ENCODE results near the gene SCARB1.

Gene SCARB1

DNA sequence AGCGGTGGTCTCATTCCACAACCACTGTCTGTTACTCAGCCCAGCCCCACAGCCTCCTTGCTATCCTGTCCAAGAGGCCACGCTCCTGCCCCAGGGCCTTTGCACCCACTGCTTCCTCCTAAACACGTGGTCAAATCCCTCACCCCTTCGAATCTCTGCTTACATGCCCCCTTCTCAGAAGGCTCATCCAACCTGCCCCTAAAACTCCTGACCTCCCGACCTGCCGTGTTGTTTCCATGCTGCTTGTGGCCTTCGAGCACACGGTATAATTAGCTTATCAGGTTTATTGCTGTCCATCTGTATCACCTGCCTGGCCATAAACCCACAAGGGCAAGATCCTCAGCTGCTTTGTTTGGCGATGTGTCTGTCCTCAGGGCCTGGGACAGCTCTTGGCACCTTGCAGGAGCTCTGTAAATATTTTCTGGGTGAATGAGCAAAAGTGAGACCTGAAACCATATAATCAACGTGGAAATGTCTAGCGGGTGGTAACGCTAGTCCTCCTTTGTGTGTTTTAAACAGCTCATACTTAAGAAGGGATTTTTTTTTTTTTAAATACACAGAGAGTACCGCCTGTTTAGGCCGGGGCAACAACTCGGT is 36.0 kb downstream of the SCARB1 start:
- H3K9me3 ChIP-seq (ENCODE audit: control insufficient read depth, insufficient read depth, low read depth, low read length): peaks cover 9% of the 10 kb centered on the region
- no peak overlapping the region for H3K4me3 ChIP-seq (ENCODE audit: low read depth, low read length)
- no peak overlapping the region for H3K9ac ChIP-seq (ENCODE audit: low read length)
- H3K27me3 ChIP-seq (ENCODE audit: control insufficient read depth, insufficient read depth, low read length): no peaks in the 10 kb centered on the region
- no peak overlapping the region for H3K27ac ChIP-seq (ENCODE audit: low read depth, low read length)
- H3K36me3 ChIP-seq (ENCODE audit: control insufficient read depth, insufficient read depth, low read length): no peaks in the 10 kb centered on the region
- peaks cover 30% of the 10 kb centered on the region for H3K4me1 ChIP-seq (ENCODE audit: control insufficient read depth, insufficient read depth, low read length)

DNA sequence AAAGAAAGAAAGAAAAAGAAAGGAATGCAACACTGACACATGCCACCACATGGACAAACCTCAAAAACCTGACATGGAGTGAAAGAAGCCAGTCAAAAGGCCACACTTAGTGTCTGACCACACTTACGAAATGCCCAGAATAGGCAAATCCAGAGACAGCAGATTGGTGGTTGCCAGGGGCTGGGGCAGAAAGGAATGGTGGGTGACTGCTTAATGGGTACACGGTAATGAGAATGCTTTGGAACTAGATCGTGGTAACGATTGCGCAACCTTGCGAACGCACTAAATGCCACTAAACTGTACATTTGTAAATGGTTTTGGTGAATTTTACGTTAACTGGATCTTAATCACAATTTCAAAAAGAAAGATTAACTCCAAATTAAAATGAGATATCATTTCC is 39.5 kb downstream of the SCARB1 start:
- H3K9me3 ChIP-seq (ENCODE audit: control insufficient read depth, insufficient read depth, low read depth, low read length): no peaks in the 10 kb centered on the region
- H3K27ac ChIP-seq (ENCODE audit: low read depth, low read length): no peak overlapping the region
- H3K9ac ChIP-seq (ENCODE audit: low read length): no peak overlapping the region
- no peaks in the 10 kb centered on the region for H3K27me3 ChIP-seq (ENCODE audit: control insufficient read depth, insufficient read depth, low read length)
- peaks cover 24% of the 10 kb centered on the region for H3K4me1 ChIP-seq (ENCODE audit: control insufficient read depth, insufficient read depth, low read length)
- no peak overlapping the region for H3K4me3 ChIP-seq (ENCODE audit: low read depth, low read length)
- H3K36me3 ChIP-seq (ENCODE audit: control insufficient read depth, insufficient read depth, low read length): no peaks in the 10 kb centered on the region

DNA sequence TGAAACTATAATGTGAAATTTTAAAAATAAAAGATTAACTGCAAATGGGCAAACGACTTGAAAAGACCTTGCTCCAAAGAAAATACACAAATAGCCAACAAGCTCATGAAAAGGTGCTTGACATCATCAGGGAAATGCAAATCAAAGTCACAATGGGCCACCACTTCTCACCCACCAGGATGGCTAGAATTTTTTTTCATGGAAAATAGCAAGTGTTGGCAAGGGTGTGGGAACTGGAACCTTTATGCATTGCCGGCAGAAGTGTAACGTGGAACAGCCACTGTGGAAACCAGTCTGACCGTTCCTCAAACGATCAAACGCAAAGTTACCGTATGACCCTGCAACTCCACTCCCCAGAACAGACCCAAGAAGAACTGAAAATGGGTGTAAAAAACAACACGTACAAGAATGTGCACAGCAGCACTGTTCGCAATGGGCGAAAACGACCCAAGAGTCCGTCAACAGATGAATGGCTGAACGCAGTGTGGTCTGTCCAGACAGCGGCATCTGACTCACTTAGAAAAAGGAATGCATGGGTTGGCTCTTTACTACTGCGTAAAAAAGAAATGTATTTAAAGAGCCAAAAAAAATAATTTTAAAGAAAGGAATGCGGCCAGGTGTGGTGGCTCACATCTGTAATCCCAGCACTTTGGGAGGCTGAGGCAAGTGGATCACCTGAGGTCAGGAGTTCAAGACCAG is 40.2 kb downstream of the SCARB1 start:
- Histone ChIP-seq H3K9me3 (ENCODE audit: control insufficient read depth, insufficient read depth, low read depth, low read length) (no peaks in the 10 kb centered on the region), H3K36me3 (ENCODE audit: control insufficient read depth, insufficient read depth, low read length) (no peaks in the 10 kb centered on the region), H3K27me3 (ENCODE audit: control insufficient read depth, insufficient read depth, low read length) (no peaks in the 10 kb centered on the region), H3K4me3 (ENCODE audit: low read depth, low read length) (0 out of 2 replicates have a peak overlapping the region, but pooled peaks have one; percentile 3), H3K27ac (ENCODE audit: low read depth, low read length) (peak overlapping the region; percentile 7; the same call in 1 of the 2 replicates), H3K4me1 (ENCODE audit: control insufficient read depth, insufficient read depth, low read length) (peaks cover 16% of the 10 kb centered on the region), H3K9ac (ENCODE audit: low read length) (peak overlapping the region; percentile 32)

DNA sequence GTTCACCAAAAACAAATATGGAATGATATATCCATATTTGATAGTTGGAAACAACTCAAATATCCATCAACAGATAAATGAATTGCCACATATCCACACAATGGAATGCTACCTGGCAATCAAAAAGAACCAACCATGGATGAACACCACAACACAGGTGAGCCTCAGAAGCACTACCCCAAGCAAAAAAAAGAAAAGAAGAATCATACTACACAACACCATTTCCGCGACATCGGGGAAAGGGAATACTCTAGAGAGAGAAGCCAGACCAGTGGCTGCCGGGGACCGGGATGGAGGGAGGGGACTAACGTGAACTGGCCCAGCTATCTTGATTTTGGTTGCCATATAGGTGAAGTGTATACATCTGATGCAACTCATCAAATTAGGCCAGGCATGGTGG is 41.4 kb downstream of the SCARB1 start:
- H3K27ac ChIP-seq (ENCODE audit: low read depth, low read length): no peak overlapping the region
- peaks cover 13% of the 10 kb centered on the region for H3K4me1 ChIP-seq (ENCODE audit: control insufficient read depth, insufficient read depth, low read length)
- H3K9me3 ChIP-seq (ENCODE audit: control insufficient read depth, insufficient read depth, low read depth, low read length): no peaks in the 10 kb centered on the region
- no peak overlapping the region for H3K9ac ChIP-seq (ENCODE audit: low read length)
- no peaks in the 10 kb centered on the region for H3K36me3 ChIP-seq (ENCODE audit: control insufficient read depth, insufficient read depth, low read length)
- H3K27me3 ChIP-seq (ENCODE audit: control insufficient read depth, insufficient read depth, low read length): no peaks in the 10 kb centered on the region
- H3K4me3 ChIP-seq (ENCODE audit: low read depth, low read length): no peak overlapping the region

DNA sequence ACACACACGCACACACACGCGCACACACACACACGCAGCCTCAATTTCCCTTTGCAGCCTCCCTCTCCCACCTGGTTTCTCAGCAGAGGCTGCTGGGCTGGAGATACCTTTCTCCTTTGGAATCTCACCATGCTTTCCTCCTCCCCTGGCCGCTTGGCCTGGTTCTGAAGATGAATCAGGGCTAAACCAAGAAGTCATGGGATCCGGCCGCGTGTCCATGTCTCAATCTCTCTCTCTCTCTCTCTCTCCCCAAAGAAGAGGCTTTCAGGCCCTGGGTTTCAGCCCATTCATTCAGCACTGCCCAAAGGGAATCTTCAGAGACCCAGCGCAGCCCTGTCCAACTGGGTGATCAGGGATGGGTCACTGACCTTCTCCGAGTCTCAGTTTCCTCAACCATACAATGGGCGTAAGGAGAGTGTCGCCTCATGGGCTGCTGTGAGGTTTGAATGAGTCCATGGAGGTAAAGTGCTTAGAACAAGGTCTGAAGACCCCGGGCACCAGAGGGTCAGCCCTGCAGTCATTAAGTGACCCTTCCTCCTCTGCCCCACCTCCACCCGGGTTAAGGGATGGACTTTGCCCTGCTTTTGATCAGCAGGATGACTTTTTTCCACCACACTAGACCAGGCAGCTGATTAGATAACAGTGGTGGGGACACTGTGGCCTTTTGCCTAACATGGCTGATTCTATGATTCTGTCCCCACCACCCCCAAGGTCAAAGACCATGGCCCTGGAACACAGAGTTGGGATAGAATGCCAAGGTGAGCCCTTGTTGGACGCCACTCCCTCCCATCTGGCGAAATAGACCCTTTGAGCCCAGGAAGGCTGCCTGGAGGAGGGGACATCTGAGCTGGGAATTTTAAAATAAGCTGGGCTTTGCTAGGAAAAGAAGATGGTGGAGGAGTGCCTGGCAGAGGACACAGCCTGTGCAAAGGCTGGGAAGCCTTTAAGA is 42.1 kb downstream of the SCARB1 start:
- Histone ChIP-seq H3K4me1 (ENCODE audit: control insufficient read depth, insufficient read depth, low read length) (peaks cover 13% of the 10 kb centered on the region), H3K4me3 (ENCODE audit: low read depth, low read length) (no peak overlapping the region), H3K9ac (ENCODE audit: low read length) (peak overlapping the region; percentile 20), H3K36me3 (ENCODE audit: control insufficient read depth, insufficient read depth, low read length) (peaks cover 3% of the 10 kb centered on the region), H3K9me3 (ENCODE audit: control insufficient read depth, insufficient read depth, low read depth, low read length) (no peaks in the 10 kb centered on the region), H3K27ac (ENCODE audit: low read depth, low read length) (no peak overlapping the region), H3K27me3 (ENCODE audit: control insufficient read depth, insufficient read depth, low read length) (no peaks in the 10 kb centered on the region)

DNA sequence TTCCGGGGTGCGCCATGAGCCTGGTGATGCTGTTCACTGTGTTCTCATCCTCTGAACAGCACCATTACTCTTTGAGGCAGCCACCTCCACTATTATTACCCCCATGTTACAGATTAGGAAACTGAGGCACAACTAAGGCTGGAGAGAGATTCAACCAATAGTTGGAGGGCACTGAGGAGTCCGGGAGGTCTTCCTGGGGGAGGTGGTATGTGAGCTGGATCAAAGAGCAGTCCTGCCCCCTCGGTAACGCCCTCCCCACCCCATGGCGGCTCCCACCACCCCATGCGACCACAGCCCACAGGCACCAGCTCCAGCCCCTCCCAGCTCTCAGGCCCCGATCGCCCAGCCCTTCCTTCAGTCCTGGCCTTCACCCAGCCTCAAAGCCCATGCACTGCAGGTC is 43.5 kb downstream of the SCARB1 start:
- Histone ChIP-seq H3K27ac (ENCODE audit: low read depth, low read length) (no peak overlapping the region), H3K4me3 (ENCODE audit: low read depth, low read length) (no peak overlapping the region), H3K4me1 (ENCODE audit: control insufficient read depth, insufficient read depth, low read length) (peaks cover 13% of the 10 kb centered on the region), H3K36me3 (ENCODE audit: control insufficient read depth, insufficient read depth, low read length) (peaks cover 5% of the 10 kb centered on the region), H3K9ac (ENCODE audit: low read length) (no peak overlapping the region), H3K27me3 (ENCODE audit: control insufficient read depth, insufficient read depth, low read length) (no peaks in the 10 kb centered on the region), H3K9me3 (ENCODE audit: control insufficient read depth, insufficient read depth, low read depth, low read length) (no peaks in the 10 kb centered on the region)

DNA sequence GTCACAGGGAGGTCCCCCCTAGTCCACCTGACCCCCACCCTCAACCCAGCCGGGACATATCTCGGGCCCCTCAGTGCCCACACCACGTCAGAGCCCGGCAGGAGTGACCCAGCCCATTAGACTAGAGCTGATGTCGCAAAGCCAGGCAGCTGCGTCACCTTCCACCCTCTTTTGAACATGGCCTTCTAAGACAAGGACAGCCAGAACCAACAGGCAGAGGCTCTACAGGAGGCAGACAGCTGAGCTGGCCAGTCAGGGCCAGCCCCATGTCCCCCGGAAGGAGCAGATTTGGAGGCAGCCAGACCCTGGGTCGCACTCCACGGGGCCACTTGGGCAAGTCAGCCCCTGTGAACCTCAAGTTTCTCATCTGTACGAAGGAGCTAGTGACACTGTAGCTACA is 44.1 kb downstream of the SCARB1 start:
- no peak overlapping the region for H3K9ac ChIP-seq (ENCODE audit: low read length)
- H3K9me3 ChIP-seq (ENCODE audit: control insufficient read depth, insufficient read depth, low read depth, low read length): no peaks in the 10 kb centered on the region
- H3K27ac ChIP-seq (ENCODE audit: low read depth, low read length): no peak overlapping the region
- H3K4me3 ChIP-seq (ENCODE audit: low read depth, low read length): no peak overlapping the region
- peaks cover 10% of the 10 kb centered on the region for H3K4me1 ChIP-seq (ENCODE audit: control insufficient read depth, insufficient read depth, low read length)
- H3K36me3 ChIP-seq (ENCODE audit: control insufficient read depth, insufficient read depth, low read length): peaks cover 12% of the 10 kb centered on the region
- H3K27me3 ChIP-seq (ENCODE audit: control insufficient read depth, insufficient read depth, low read length): no peaks in the 10 kb centered on the region

DNA sequence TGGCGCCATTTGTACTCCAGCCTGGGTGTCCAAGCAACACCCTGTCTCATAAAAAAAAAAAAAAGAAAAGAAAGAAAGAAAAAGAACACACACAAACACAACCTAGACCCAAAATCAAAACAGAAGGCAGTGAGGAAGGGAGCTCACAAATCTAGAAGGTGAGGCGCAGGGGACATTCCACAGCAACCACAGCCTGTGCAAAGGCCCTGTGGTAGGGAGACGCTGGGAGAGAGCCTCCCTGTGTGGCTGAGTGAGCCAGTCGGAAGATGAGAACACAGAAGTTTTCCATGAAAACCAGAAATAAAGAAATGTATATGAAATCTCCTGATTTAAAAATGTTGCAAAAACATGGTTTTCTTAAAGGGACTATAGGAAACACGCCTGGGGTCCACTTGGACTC is 44.6 kb downstream of the SCARB1 start:
- H3K27ac ChIP-seq (ENCODE audit: low read depth, low read length): no peak overlapping the region
- no peaks in the 10 kb centered on the region for H3K27me3 ChIP-seq (ENCODE audit: control insufficient read depth, insufficient read depth, low read length)
- H3K9me3 ChIP-seq (ENCODE audit: control insufficient read depth, insufficient read depth, low read depth, low read length): no peaks in the 10 kb centered on the region
- H3K9ac ChIP-seq (ENCODE audit: low read length): no peak overlapping the region
- H3K4me3 ChIP-seq (ENCODE audit: low read depth, low read length): no peak overlapping the region
- peaks cover 16% of the 10 kb centered on the region for H3K36me3 ChIP-seq (ENCODE audit: control insufficient read depth, insufficient read depth, low read length)
- H3K4me1 ChIP-seq (ENCODE audit: control insufficient read depth, insufficient read depth, low read length): peaks cover 5% of the 10 kb centered on the region

DNA sequence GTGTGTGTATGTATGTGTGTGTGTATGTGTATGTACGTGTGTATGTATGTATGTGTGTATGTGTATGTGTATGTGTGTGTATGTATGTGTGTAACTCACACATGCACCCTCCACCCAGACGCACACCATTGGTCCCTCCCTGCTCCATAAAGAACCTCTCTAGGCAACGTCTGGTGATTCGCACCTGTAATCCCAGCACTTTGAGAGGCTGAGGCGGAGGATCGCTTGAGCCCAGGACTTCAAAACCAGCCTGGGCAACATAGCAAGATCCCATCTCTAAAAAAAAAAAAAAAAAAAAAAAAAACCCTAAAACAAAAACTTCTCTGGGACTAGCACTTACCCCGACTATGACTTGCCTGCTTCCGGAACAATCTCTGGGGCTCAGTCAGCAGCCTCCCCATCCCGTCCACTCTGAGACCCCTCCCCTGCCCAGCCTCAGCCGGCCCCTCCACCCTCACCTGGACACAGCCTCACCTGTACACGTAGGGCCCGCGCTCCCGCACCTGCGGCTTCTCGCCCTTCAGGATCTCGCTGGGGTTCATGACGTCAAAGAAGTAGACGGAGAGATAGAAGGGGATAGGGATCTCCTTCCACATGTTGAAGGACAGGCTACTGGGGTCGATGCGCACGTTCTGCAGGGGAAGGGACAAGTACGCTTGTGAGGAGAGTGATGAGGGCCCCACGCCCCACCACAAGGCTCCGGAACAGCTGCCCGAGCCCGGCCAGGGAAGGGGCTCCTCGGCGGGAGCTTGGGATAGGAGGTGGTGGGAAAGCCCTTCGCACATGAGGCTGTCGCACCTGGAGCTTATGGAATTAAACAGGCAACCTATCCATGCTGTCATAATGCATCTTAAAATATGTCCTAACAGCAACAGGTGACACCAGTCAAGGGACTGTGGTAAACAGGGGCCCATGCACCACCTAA is 46.3 kb downstream of the SCARB1 start:
- H3K27ac ChIP-seq (ENCODE audit: low read depth, low read length): no peak overlapping the region
- no peak overlapping the region for H3K9ac ChIP-seq (ENCODE audit: low read length)
- no peak overlapping the region for H3K4me3 ChIP-seq (ENCODE audit: low read depth, low read length)
- no peaks in the 10 kb centered on the region for H3K27me3 ChIP-seq (ENCODE audit: control insufficient read depth, insufficient read depth, low read length)
- peaks cover 34% of the 10 kb centered on the region for H3K36me3 ChIP-seq (ENCODE audit: control insufficient read depth, insufficient read depth, low read length)
- no peaks in the 10 kb centered on the region for H3K9me3 ChIP-seq (ENCODE audit: control insufficient read depth, insufficient read depth, low read depth, low read length)
- no peaks in the 10 kb centered on the region for H3K4me1 ChIP-seq (ENCODE audit: control insufficient read depth, insufficient read depth, low read length)

DNA sequence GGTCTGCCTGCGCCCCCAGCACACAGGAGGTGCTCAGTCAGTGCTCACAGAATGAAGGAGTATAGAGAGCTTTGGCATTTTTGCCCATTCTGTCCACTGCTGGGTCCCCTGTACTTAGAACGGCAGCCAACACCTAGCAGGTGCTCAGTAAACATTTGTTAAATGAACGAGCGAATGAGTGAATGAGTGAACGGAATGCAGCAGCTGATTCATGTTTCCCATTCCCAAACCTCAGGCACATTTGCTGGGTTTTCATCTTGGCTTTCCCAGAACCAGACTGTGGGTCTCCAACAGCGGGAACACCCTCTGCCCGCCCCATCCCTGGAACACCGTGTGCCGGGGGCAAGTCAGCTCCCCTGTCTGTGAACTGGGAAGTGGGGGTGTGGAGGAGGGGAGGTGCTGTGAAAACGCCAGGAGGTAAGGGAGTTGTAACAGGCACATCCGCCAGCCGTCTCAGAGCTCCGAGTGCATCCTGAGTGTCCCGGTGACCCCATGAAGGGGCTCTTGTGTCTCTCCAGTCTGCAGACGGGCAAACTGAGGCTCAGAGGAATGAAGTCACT is 47.3 kb downstream of the SCARB1 start:
- Histone ChIP-seq H3K9me3 (ENCODE audit: control insufficient read depth, insufficient read depth, low read depth, low read length) (no peaks in the 10 kb centered on the region), H3K4me1 (ENCODE audit: control insufficient read depth, insufficient read depth, low read length) (no peaks in the 10 kb centered on the region), H3K36me3 (ENCODE audit: control insufficient read depth, insufficient read depth, low read length) (peaks cover 41% of the 10 kb centered on the region), H3K4me3 (ENCODE audit: low read depth, low read length) (no peak overlapping the region), H3K9ac (ENCODE audit: low read length) (no peak overlapping the region), H3K27ac (ENCODE audit: low read depth, low read length) (no peak overlapping the region), H3K27me3 (ENCODE audit: control insufficient read depth, insufficient read depth, low read length) (no peaks in the 10 kb centered on the region)
